ENCODE data around the gene MYLK. TPM values are rescaled to one million over a fixed set of nuclear protein-coding genes. Genes with fewer than 3 reads are reported as not detected.

The MYLK gene, protein sequence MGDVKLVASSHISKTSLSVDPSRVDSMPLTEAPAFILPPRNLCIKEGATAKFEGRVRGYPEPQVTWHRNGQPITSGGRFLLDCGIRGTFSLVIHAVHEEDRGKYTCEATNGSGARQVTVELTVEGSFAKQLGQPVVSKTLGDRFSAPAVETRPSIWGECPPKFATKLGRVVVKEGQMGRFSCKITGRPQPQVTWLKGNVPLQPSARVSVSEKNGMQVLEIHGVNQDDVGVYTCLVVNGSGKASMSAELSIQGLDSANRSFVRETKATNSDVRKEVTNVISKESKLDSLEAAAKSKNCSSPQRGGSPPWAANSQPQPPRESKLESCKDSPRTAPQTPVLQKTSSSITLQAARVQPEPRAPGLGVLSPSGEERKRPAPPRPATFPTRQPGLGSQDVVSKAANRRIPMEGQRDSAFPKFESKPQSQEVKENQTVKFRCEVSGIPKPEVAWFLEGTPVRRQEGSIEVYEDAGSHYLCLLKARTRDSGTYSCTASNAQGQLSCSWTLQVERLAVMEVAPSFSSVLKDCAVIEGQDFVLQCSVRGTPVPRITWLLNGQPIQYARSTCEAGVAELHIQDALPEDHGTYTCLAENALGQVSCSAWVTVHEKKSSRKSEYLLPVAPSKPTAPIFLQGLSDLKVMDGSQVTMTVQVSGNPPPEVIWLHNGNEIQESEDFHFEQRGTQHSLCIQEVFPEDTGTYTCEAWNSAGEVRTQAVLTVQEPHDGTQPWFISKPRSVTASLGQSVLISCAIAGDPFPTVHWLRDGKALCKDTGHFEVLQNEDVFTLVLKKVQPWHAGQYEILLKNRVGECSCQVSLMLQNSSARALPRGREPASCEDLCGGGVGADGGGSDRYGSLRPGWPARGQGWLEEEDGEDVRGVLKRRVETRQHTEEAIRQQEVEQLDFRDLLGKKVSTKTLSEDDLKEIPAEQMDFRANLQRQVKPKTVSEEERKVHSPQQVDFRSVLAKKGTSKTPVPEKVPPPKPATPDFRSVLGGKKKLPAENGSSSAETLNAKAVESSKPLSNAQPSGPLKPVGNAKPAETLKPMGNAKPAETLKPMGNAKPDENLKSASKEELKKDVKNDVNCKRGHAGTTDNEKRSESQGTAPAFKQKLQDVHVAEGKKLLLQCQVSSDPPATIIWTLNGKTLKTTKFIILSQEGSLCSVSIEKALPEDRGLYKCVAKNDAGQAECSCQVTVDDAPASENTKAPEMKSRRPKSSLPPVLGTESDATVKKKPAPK (N-terminal part only)
- total RNA-seq, result 100 to 1,000 TPM in 1 of 4 donors, 10 to 100 TPM in 3; 10.7 to 320 (median 42.0) TPM

- intact Hi-C loops (cut with DNase I), result no loop called here
- Histone ChIP-seq H3K36me3 (no peaks in the 10 kb centered on the region), H3K4me1 (peaks cover 0 to 13% (median 9%) of the 10 kb centered on the region in 3 donors), H3K4me3 (peak within 1 kb of the TSS; percentile 14 to 69 (median 44)), H3K27ac (peak within 1 kb of the TSS in 1 of 4 donors; percentile 21), H3K9me3 (no peaks in the 10 kb centered on the region), H3K27me3 (peaks cover 0 to 68% (median 0%) of the 10 kb centered on the region in 4 donors)
- TF ChIP-seq, protein P1, sequence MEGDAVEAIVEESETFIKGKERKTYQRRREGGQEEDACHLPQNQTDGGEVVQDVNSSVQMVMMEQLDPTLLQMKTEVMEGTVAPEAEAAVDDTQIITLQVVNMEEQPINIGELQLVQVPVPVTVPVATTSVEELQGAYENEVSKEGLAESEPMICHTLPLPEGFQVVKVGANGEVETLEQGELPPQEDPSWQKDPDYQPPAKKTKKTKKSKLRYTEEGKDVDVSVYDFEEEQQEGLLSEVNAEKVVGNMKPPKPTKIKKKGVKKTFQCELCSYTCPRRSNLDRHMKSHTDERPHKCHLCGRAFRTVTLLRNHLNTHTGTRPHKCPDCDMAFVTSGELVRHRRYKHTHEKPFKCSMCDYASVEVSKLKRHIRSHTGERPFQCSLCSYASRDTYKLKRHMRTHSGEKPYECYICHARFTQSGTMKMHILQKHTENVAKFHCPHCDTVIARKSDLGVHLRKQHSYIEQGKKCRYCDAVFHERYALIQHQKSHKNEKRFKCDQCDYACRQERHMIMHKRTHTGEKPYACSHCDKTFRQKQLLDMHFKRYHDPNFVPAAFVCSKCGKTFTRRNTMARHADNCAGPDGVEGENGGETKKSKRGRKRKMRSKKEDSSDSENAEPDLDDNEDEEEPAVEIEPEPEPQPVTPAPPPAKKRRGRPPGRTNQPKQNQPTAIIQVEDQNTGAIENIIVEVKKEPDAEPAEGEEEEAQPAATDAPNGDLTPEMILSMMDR (IDR thresholded peaks at IDR 0.05), result no peak
- TF ChIP-seq POLR2A (IDR thresholded peaks at IDR 0.05), result no peak
- no peak for DNase-seq
- 7 to 22% methylated on average over 8 to 15 of the region's 70 CpGs for WGBS, 2 donors
These were observed at the start of gene MYLK for GRCh38 chr3:123884203-123884831. Gene MYLK (minus strand): TSS chr3:123884332. CDS start chr3:123793841, 90,491 bp downstream.

- Histone ChIP-seq H3K27ac (no peak overlapping the region), H3K9me3 (no peaks in the 10 kb centered on the region), H3K4me3 (no peak overlapping the region), H3K4me1 (no peaks in the 10 kb centered on the region), H3K27me3 (no peaks in the 10 kb centered on the region), H3K36me3 (peaks cover 0 to 54% (median 0%) of the 10 kb centered on the region in 3 donors)
- no peak for DNase-seq
- no peak for TF ChIP-seq POLR2A (IDR thresholded peaks at IDR 0.05)
- TF ChIP-seq, protein P1 (IDR thresholded peaks at IDR 0.05), result no peak
- intact Hi-C loops (cut with DNase I), result no loop called here
These were observed 46.3 kb upstream of the MYLK start for GRCh38 chr3:123930445-123930844.

DNA sequence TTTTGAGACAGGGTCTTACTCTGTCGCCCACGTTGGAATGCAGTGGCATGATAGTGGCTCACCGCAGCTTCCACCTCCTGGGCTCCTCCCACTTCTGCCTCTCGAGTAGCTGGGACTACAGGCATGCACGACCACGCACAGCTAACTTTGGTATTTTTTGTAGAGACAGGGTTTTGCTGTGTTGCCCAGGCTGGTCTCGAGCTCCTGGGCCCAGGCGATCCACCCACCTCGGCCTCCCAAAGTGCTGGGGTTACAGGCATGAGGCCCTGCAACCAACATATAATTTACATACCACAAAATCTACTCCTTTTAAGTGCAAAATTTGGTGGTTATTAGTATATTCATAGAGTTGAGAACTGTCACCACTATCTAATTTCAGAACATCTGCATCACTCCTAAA, 45.2 kb upstream of the MYLK start:
- Histone ChIP-seq H3K27me3 (no peaks in the 10 kb centered on the region), H3K4me3 (no peak overlapping the region), H3K36me3 (peaks cover 0 to 65% (median 0%) of the 10 kb centered on the region in 3 donors), H3K27ac (no peak overlapping the region), H3K4me1 (no peaks in the 10 kb centered on the region), H3K9me3 (no peaks in the 10 kb centered on the region)
- 94 to 96% methylated on average over 9 of the region's 9 CpGs for WGBS, 2 donors
- intact Hi-C loops (cut with DNase I), result no loop called here
- DNase-seq, result no peak
- TF ChIP-seq, protein P1 (IDR thresholded peaks at IDR 0.05), result no peak
- TF ChIP-seq POLR2A (IDR thresholded peaks at IDR 0.05), result no peak

- Histone ChIP-seq H3K4me1 (no peaks in the 10 kb centered on the region), H3K4me3 (no peak overlapping the region), H3K27me3 (no peaks in the 10 kb centered on the region), H3K36me3 (peaks cover 0 to 57% (median 0%) of the 10 kb centered on the region in 3 donors), H3K27ac (no peak overlapping the region), H3K9me3 (peaks cover 0 to 7% (median under 1%) of the 10 kb centered on the region in 3 donors)
- TF ChIP-seq, protein P1 (IDR thresholded peaks at IDR 0.05), result no peak
- TF ChIP-seq POLR2A (IDR thresholded peaks at IDR 0.05), result no peak
- intact Hi-C loops (cut with DNase I), result no loop called here
- no peak for DNase-seq
These were observed 42.3 kb upstream of the MYLK start for GRCh38 chr3:123926396-123926795.
